Kidney epithelial cell (primary cell): Measurements from ENCODE around the gene PRIMPOL. TPM values are rescaled to one million over a fixed set of nuclear protein-coding genes. Genes with fewer than 3 reads are reported as not detected.

Experiments used
- DNase-seq: peaks from one replicate; pipeline ENCODE4 v3.0.0-alpha.2; 2010; ENCODE audit warnings: low read depth
- H3K27me3 ChIP-seq: 2 replicates; pipeline ENCODE4 v1.6.0; 2011; ENCODE audit warnings: low read length; ENCODE audit not compliant: control insufficient read depth, insufficient read depth
- H3K36me3 ChIP-seq: 2 replicates; pipeline ENCODE4 v1.5.1; 2011; ENCODE audit warnings: low read length; ENCODE audit not compliant: control insufficient read depth, insufficient read depth
- H3K4me3 ChIP-seq: 2 replicates; pipeline ENCODE4 v1.5.1; 2011; ENCODE audit warnings: low read depth, mild to moderate bottlenecking, control low read depth, low read length
- CTCF ChIP-seq: IDR thresholded peaks from 2 replicates; pipeline ENCODE4 v1.5.1; 2011; ENCODE audit warnings: mild to moderate bottlenecking, moderate library complexity, low read length, control low read depth, inconsistent platforms; ENCODE audit not compliant: insufficient read depth, poor library complexity, severe bottlenecking
- total RNA-seq: library from RNA; depleted of rRNA; stranded (reverse); fragments of >200 nt; gene quantifications from 2 replicates; pipeline ENCODE4 v1.2.3, GENCODE V29; 2015

The PRIMPOL gene
- total RNA-seq, 1 donor from 2014 or later = 12.3 TPM

DNA sequence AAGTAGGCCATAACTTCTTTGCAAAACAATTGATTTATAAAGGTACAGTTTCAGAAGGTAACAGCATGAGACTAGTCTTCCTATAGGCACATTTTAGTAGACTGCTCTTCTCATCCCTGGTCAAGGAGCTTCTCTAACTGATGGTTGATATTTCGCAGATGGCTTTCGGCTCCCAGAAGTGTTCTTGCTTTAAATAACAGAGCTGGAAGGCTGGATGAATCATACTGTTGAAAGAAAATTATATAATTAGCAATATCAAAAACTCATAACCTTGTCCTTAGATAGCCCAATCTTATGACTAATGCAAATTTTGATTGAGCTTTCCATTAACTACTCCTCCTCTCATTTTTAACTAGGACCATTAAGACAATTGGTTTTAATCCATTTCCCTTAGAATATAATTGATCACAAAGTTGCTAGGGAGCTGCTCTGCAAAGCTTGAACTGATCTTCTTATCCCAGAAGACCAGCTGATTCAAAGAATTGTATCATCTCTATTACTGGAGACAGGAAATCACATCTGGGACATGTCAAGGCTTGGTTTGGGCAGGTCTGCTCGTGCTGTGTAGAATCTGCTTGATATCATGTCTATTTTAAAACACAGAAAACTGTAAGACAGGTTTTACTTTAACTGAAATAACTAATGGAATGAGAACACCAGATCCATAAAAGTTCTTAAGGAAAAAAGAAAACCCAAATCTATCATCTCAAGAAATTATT, 45.8 kb downstream of the PRIMPOL start:
- Histone ChIP-seq H3K4me3 (no peak overlapping the region), H3K27me3 (no peaks in the 10 kb centered on the region), H3K36me3 (no peaks in the 10 kb centered on the region)
- no peak for TF ChIP-seq CTCF
- DNase-seq = no peak

GRCh38 chr4:184697956-184698355, 48.4 kb downstream of the PRIMPOL start:
- no peak for TF ChIP-seq CTCF
- H3K27me3 ChIP-seq = no peaks in the 10 kb centered on the region

DNA sequence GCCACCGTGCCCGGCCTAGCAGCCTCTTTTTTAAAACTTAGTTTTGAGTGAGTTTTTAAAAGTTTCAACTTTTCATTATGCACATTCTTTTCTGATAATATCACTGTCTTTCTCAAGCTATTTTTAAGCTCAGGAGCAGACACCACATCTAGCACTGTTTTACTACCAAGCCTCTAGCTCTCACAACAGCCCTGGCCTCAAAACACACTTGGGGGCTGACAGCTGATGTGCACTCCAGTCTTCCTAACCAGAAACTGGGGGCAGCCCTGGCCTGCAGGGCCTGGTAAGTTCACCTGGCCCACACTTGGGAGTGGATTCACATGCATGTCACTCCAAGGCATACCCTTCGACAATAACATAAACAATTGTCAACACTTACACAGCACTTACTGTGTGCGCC, 50.4 kb downstream of the PRIMPOL start:
- no peaks in the 10 kb centered on the region for H3K36me3 ChIP-seq
- DNase-seq = no peak
- no peak for TF ChIP-seq CTCF

More at GRCh38 chr4:184697956-184698355, 48.4 kb downstream of the PRIMPOL start:
- no peak for DNase-seq
- Histone ChIP-seq H3K4me3 (no peak overlapping the region), H3K36me3 (no peaks in the 10 kb centered on the region)

GRCh38 chr4:184702114-184702513, 52.6 kb downstream of the PRIMPOL start:
- TF ChIP-seq CTCF = no peak
- Histone ChIP-seq H3K36me3 (no peaks in the 10 kb centered on the region), H3K4me3 (no peak overlapping the region), H3K27me3 (no peaks in the 10 kb centered on the region)
- no peak for DNase-seq

More for the DNA sequence above, 50.4 kb downstream of the PRIMPOL start:
- no peaks in the 10 kb centered on the region for H3K27me3 ChIP-seq
- no peak overlapping the region for H3K4me3 ChIP-seq

- DNase-seq = no peak
- no peak overlapping the region for H3K4me3 ChIP-seq
- H3K27me3 ChIP-seq = no peaks in the 10 kb centered on the region
- H3K36me3 ChIP-seq = no peaks in the 10 kb centered on the region
- no peak for TF ChIP-seq CTCF
Measured at GRCh38 chr4:184705692-184706091, 56.2 kb downstream of the PRIMPOL start.

- Histone ChIP-seq H3K4me3 (no peak overlapping the region), H3K27me3 (no peaks in the 10 kb centered on the region), H3K36me3 (no peaks in the 10 kb centered on the region)
- TF ChIP-seq CTCF = no peak
- no peak for DNase-seq
Measured at GRCh38 chr4:184706453-184706852, 56.9 kb downstream of the PRIMPOL start.
